Cerebellar cortex (tissue), 1 donor: ENCODE results near the gene PDIA6.
"Not testable (repeated sequence)": the region's sequence is repeated elsewhere in the genome, so short reads cannot be mapped to it uniquely, and the experiment has no call there.

Experiments
- DNase-seq: peaks from one replicate; pipeline ENCODE4 v3.0.0-alpha.2; 2015; ENCODE audit warnings: low spot score

The PDIA6 gene

DNA sequence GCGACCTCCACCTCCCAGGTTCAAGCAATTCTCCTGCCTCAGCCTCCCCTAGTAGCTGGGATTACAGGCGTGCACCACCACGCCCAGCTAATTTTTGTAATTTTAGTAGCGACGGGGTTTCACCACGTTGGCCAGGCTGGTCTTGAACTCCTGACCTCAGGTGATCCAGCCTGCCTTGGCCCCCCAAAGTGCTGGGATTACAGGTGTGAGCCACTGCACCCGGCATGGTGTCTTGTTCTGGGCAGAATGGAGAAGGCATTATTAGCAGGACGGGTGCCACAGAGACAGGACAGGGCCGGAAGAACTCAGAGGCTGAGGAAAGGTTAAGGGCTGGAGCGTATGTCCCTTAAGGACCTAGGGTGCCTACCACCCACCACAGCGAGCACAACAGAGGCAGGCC, 31.8 kb downstream of the PDIA6 start:
- not testable (repeated sequence) for DNase-seq

DNA sequence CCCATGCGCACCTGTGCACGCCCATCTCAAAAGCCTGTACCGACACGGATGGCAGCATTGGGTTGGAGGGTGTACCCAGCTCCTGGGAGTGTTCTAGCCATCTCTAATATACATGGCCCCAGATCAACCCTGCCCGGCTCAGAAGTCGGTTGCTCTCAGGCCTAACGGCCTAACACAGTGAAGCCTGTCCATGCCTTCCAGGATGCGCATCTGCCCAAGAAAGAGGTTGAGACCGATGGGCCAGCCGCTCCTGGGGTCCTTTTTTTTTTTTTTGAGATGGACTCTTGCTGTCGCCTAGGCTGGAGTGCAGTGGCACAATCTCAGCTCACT, 32.1 kb downstream of the PDIA6 start:
- DNase-seq, result no peak

DNA sequence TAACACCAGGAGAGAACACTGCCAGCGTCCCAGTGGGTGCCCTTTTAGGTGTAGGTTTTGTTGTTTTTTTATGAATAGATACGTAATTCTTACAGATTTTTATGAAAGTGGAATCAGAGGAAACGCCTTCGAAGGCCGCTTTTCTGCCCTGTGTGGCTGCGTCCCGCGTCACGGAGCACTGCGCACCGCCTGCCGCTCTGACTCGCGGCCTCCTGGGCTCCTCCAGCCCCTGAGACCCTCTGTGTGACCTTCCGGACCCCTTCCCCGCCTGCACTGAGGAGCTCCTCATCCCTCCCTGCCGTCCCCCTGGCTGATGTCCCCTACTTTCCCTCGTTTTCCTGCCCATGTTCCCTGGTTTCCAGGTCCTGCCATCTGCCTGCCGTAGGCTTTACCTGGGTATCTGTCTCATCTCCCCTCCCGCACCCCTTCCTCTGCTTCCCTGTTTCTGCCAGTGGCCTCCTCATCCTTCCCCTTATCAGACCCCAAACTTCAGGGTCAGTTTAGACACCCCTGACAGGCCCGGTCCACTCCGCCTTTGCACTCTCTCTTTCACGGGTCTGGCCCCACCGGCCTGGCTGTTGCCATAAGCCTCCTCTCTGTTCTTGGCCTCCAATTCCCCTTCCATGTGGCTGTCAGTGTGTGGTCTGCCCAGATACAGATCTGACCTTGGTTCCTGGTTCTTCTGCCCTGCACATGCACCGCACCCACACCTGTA, 32.7 kb downstream of the PDIA6 start:
- no peak for DNase-seq

DNA sequence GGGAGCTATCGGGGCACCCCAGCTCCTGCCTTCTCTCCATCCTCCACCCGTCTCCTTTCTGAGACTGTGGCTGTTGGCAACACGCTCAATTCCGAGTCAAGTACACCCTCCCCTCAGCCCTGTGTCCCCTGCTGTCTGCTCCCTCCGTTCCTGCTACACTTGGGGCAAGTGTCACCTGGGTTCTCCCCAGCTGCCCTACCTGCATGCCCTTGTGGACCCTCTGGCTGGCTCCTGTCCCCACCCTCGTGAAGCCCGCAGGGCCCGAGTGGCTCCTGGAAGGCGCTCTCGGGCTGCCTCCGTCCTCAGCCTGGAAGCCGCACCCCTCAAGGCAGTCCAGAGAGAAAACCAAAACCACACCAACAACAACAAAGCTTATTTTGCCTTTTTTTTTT, 33.9 kb downstream of the PDIA6 start:
- DNase-seq, result no peak

DNA sequence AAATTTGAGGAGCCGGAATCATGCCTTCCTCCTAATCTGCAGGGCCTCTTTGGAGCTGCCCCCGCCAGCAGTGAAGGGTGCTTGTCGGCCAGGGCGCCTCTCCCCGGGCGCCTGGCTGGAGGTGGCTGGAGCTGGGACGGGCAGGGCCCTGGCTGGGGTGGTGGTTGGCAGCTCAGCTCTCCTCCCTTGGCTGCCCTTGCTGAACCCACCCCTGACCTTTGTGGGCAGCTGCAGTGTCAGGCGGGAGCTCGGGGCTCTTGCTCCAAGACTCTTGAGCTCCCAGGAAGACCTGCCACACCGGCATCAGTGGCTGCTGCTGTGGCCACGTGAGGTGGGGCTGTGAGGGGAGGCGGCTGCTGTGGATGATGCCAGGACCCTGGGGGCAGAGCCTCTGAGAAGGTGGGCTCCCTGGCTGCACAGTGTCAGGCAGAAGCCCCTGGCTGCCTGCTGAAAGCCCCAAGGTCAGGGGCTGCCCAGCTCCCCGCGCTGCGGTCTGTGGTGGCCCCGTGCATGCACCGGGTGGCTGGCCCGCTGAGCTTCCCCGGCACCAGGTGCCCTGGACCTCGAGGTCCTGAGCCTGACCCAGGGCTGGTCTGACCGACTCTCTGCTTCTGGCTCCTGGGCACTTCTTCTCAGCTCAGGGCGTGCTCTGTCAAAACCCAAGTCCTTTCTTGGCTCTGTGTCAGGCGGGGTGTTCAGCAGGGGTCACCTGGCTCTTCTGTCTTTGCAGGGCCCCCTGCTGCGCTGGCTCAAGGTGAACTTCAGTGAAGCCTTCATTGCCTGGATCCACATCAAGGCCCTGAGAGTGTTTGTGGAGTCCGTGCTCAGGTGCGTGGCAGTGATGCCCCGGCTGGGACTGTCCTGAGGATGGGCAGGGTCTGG, 34.5 kb downstream of the PDIA6 start:
- DNase-seq, result no peak

DNA sequence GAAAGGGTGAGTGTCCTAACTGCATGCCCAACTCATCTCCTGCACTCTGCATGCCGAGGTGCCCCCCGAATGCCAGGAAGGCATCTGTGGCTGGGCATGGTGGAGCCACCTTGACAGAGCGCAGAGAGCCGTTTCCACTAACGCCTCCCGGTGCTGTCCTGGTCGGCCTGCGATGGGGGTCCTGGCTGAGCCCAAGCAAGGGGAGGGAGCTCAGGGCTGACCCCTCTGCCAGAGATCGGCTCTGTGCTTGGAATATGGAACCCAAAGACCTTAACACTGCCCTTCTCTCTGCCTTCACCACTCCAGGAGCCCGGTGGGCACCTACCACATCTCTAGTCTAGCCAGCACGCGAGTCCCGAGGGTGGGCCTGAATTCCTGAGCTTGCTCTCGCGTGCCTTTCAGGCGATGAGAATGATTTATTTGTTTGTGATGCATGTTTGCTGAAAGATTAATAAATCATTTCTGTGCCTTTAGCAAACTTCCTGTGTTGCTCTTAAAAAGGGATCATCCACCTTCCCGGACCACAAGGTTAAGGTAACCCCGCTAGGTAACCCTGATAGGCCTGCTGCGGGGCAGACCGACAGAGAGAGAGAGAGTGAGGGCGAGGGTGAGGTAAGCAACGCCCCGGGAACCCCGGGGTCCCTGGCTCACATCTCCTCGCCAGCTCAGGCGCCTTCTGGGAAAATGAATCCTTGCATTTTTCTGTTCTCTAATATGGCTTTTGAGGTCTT, 35.3 kb downstream of the PDIA6 start:
- DNase-seq, result no peak

DNA sequence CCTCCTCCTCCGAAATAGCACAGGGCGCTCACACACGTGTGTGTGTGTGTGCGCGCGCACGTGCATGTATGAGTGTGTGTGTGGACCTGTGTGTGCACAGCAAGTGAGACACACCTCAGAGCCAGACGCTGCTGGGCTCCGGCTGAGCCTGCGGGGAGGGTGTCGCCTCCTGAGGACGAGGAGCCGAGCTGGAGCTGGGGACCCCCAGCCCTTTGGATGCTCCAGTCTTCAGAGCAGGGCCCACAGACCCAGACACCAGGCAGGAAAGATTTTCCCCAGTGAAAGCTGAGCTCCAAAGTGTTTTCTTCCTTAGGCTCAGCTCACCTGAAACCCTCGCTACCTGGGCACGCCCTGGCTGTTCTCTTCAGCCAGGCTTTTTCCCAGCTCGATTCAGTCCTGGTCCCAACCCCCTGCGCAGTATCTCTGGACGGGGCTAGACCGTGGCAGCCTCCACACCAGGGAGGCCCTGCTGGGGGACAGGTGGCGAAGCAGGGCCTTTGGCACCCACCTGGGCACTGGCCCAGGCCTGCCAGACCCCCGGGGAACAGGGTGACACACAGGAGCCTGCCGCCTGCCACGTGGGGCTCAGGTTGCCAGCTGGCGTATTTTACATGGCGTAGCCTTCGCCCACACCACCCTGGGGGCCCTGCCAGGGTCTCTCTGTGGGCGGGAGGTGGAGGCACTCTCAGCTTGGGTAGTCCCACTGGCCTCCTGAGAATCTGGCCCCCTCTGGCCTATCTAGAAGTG, 36.2 kb downstream of the PDIA6 start:
- DNase-seq, result no peak

DNA sequence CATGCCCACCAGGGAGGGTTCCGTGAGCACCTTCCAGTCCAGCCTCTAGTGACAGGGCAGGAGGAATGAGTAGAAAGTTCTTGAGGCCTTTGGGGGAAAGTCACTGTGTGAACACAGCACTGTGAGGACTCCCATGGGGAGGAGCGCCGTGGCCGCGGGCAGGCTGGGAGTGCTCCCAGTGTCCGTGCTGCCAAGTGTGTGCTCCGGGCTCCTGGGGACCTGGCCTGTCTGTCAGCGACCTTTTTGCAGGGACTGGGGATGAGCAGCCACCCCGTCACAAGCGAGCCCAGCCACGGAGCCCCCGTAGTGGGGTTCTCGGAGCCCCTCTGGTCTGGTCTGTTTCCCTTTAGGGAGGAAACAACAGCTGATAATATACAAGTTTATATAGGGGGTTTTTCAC, 36.8 kb downstream of the PDIA6 start:
- no peak for DNase-seq

DNA sequence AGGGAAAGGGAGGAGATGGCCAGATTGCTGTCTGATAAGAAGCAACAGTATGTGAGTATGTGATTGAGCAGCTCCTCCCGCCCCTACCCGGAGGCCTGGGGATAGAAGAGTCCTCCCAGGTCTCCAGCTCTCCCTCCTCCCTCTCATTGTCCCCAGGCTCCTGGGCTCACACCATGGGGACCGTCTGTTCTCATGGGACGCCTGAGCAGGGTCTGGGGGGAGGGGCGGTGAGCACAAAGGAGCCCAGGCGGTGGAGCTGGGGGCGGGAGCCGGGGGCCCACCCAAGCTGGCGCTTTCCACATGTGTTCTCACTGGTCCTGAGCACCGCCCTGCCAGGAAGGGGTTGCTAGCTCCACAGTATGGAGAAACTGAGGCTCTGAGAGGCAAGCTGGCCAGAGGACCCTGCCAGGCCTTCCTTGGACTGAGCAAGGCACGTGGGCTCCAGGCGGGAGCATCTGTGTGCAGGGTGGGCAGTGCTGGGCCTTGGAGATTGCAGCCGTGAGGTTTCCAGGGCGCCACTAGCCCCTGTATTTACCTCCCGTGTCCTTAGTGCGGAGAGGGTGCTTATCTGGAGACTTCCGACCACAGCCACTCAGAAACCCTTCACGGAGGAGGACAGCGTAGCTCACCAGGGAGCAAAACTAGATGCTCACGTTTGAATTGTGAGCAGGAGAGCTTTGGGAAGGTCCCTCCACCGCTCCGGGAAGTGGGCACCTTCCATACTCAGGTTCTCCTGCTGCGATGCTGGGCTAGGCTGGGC, 37.4 kb downstream of the PDIA6 start:
- DNase-seq, result no peak

DNA sequence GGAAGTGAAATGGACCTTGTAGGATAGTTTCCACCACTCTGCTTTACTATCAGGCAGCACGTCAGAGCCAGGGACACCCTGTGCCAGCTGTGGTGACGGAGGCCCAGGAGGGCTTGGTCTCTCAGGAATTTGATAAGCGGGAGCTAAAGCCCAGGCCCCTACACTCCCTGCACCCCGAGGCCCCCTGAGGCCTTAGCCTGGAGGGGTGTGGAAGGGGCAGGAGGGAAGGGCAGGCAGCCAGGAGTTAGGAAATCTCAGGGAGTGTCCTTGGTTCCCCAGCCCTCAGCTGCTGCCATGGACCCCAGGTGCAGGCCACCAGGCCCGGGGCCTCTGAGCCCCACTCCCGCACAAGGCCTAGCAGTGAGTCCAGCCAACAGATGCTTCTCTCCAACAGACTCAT, 38.2 kb downstream of the PDIA6 start:
- no peak for DNase-seq

DNA sequence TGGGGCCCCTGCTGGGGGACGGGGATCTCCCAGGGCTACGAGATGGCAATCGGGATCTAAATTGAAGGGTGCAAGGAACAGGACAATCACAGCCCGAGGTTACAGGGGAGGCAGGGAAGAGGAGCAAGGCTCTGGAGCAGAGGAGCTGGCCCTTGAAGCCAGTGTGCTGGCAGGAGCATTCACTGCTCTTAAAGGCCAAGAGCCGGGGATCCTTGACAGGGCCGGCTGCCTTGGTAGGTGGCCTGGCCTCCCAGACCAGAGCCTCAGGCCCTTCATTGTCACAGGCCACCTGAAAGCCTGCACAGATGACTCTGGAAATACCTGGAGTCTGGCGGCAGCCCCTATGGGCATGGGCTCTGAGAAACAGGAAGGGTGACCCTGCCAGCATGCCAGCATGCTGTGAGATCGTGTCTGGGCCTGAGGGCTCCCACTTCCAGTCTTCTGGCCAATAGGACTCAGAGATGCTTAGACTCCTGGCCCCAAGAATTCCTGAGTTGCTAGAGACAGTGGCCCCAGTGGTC, 38.7 kb downstream of the PDIA6 start:
- DNase-seq, result peak; percentile 10

DNA sequence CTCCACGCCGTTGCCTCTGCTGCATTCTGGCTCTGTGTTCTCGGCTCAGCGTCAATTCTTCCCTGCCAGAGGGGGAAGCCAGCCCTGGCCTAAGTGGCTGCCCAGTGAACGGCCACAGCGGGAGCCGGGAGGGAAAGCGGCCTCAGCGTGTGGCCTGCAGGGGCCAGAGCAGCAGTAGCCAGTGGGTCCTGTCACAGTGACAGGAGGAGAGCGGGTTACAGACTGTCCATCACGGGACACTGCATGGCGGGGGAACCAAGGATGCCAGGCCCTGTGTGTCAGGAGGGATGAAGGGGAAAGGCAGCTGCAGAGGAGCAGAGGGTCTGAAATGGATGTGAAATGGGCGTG, 39.7 kb downstream of the PDIA6 start:
- no peak for DNase-seq

DNA sequence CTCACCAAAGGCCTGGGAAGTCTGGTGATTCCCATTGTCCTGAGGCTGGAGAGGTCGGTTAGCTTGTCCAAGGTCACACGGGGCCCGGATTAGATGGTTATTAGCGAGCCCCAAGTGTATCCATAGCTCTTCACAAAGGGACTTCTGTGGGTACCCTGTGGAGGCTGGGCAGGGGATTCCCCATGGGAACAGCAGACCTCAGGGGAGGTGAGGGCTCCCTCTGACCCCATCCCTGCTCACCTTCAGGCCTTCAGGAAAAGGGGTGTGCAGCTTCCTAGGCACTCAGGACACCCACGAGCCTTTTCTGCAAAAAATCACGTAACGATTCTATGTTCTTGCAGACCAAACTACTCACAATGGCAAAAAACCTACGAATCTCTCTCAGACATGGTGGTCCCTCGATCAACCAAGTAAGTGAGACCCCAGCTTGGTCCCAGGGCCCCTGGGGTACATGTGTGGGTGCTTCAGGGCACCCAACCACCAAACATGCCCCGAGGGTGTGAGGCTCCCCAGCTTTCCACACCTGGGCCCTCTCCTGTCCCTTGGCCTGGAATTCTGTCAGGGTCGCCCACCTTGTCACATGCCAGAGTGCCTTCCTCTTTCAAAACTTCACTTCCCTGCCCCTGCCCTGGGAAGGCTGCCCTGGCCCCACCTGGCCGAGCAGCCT, 40.3 kb downstream of the PDIA6 start:
- no peak for DNase-seq

DNA sequence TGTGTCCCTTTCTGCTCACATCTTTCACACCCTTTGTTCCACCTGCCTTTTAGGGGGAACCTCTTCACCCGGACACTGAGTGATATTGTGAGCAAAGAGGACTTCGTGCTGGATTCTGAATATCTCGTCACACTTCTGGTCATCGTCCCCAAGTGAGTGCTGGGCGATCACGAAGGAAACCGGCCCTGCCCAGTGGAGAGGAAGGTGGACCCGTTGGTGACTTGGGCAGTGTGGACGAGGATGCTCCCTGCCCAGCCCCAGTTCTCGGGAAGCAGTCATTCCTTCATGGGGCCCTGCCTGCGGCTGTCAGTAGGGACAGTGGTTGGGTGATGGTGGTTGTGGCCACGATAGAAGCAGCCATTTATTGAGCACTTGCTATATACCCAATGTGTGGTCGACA, 40.8 kb downstream of the PDIA6 start:
- no peak for DNase-seq

DNA sequence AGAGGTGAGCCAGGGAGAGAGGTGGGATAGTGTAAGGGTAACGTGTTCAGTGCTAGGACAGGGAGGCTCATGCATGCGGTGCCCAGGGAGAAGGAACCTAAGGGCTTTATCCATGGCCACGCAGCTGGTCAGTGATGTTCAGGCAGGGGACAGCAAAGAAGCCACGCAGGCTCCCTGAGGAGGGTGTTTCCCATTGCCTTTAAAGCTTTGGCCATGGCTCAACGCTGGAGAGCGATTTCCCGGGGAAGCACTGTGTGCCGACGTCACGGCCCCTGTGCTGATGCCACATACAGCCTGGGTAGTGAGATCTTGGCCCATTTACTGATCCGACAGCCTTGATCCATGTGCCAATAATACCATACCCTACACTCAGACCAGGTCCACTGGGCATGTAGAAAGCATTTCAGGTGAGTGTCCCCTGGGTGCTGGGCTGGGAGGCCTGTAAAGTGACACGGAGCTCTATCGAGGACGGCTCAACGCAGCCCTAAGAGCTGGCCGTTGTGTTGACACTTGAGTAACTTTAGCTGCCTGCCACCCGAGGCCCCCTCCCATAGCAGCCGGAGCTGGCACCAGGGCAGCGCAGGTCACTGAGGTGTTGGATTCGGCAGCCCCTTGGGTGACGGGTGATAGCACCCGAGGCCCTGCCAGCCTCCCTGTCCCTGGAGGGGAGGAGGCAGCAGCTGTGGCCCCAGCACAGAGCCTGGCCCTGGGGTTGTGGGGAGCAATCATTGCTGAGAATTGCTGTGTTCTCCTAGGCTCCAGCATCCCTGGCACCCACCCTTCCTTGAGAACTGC, 41.4 kb downstream of the PDIA6 start:
- no peak for DNase-seq

DNA sequence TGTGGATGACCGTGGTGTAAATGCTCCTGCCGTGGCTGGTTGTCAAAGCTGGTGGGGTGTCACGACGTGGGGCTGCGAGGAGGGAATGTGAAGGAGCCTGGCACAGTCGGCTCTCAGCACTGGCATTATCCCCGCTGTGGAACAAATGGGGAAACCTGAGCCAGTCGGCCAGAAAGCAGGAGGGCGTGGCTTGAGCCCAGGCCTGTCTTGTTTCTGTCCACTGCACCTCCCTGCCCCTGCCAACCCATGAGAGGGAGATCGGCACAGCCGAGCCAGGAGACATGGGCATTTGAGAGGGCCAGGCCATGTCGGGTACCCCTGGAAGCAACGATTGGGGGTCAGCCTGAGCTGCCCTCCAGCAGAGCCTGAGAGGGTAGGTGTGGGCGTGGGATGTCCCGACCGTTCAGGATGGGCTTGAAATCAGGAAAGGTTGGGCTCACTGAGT, 44.5 kb downstream of the PDIA6 start:
- DNase-seq, result no peak

DNA sequence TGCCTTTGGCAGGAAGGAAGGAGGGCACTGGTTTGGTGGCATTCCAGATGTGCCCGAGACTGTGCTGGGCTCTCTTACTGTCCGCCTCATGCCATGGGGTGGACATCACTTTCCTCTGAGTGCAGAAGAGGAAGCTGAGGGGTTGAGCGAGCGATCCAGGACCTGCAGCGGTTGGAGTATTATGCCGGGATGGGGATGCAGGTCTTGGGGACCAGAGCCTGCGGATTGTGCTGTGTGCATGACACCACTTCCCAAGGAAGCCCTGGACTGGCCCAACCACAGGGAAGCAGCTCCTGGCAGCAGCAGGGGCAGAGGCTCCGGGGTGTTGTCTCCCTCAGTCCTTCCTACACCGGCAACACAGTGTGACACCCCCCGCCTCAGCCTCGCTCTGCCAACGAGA, 46.7 kb downstream of the PDIA6 start:
- DNase-seq, result no peak

DNA sequence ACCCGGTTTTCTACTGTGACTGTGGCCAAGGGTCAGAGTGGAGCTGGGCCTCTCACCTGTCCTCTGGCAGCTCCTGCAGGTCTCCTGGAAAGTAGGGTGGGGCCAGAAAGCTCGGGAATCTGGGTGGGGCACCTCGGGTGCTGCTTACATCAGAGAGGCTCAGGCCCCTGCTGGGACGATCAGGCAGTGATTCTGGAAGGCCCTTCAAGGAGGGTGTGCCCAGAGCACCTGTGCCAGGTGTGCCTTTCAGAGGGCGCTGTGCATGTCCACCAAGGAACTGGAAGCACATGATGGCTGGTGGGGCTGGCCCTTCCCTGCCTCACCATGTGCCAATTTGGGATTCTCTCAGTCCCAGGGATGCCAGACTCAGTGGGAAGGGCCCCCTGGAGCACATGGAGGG, 47.1 kb downstream of the PDIA6 start:
- DNase-seq, result no peak

DNA sequence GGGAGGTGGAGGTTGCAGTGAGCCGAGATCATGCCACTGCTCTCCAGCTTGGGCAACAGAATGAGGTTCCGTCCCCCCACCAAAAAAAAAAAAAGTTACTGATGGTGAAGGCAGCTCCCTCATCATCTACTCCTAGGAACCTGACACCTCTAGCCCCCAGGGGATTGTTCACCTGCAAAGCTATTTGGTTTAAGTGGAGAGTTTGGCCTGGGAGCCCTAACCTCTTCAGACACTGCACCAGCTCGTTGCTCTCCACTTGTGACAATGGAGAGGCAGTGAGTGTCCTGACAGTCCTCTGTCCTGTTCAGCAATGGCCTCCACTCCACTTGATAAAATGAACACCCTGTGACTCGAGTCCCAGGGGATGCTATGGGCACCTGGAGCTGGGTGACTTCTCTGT, 47.7 kb downstream of the PDIA6 start:
- no peak for DNase-seq
